B cell (primary cell): ENCODE data around the gene MAPK10. TPM values are rescaled to one million over a fixed set of nuclear protein-coding genes. Genes with fewer than 3 reads are reported as not detected.

Source experiments
- ATAC-seq: fragments of 200-7000 bp; cut with Tn5 transposase; one replicate; pipeline ENCODE4 v1.10.0; 2021; ENCODE audit warnings: low read depth, mild to moderate bottlenecking, moderate number of reproducible peaks, moderate library complexity
- CTCF ChIA-PET: fragments of 350-600 bp; sonication (Branson Sonifier 250); formaldehyde crosslinking; loops from one replicate; lab custom pipeline; 2021; ENCODE audit warnings: antibody characterized with exemption, inconsistent platforms; lab: Charles Lee
- POLR2A ChIA-PET: fragments of 350-600 bp; sonication (Branson Sonifier 250); formaldehyde crosslinking; loops from one replicate; lab custom pipeline; 2021; ENCODE audit warnings: antibody characterized with exemption; lab: Charles Lee
- DNase-seq: peaks from one replicate; pipeline ENCODE4 v3.0.0; 2013
- H2AFZ ChIP-seq: 2 replicates; pipeline ENCODE4 v1.6.1; 2012; ENCODE audit warnings: mild to moderate bottlenecking, low read depth, low read length; ENCODE audit not compliant: insufficient read depth, poor library complexity, severe bottlenecking
- H3K27ac ChIP-seq, 2 donors: 1 replicate in 1 of 2; 2 replicates in 1 of 2; pipeline ENCODE4 v1.5.1; 2012 to 2013; ENCODE audit warnings: low read length in 2 of 2, mild to moderate bottlenecking in 2 of 2, moderate library complexity in 1 of 2
- H3K27me3 ChIP-seq, 4 experiments: fragments of 200-600 bp in 1 of 4; sonication (generic) in 1 of 4; replicated peaks in 1 of 4; 1 replicate in 2 of 4; 2 replicates in 2 of 4; pipeline versions ENCODE4 v1.6.1 to v1.7.0; 2013 to 2016; ENCODE audit warnings: low read length in 3 of 4, mild to moderate bottlenecking in 2 of 4, mixed read lengths in 1 of 4, moderate library complexity in 1 of 4; ENCODE audit not compliant: insufficient read depth in 4 of 4, control insufficient read depth in 3 of 4; ENCODE audit errors: control extremely low read depth in 1 of 4
- H3K36me3 ChIP-seq, 2 experiments: replicated peaks in 1 of 2; 1 replicate in 1 of 2; 2 replicates in 1 of 2; pipeline versions ENCODE4 v1.6.1 to v1.7.1; 2013; ENCODE audit warnings: low read length in 1 of 2; ENCODE audit not compliant: insufficient read depth in 2 of 2, control insufficient read depth in 1 of 2; ENCODE audit errors: control extremely low read depth in 1 of 2, extremely low read depth in 1 of 2
- H3K4me1 ChIP-seq, 2 donors: fragments of 200-600 bp in 1 of 2; sonication (generic) in 1 of 2; 1 replicate in 1 of 2; 2 replicates in 1 of 2; pipeline versions ENCODE4 v1.5.1 to v1.6.1; 2013 to 2017; ENCODE audit warnings: low read length in 2 of 2; ENCODE audit not compliant: control insufficient read depth in 2 of 2, insufficient read depth in 2 of 2
- H3K4me2 ChIP-seq: replicated peaks from 2 replicates; pipeline ENCODE3; 2012; ENCODE audit warnings: mild to moderate bottlenecking, low read depth, low read length; ENCODE audit not compliant: poor library complexity, severe bottlenecking
- H3K4me3 ChIP-seq, 5 experiments: fragments of 200-600 bp in 1 of 5; sonication (generic) in 1 of 5; 1 replicate in 3 of 5; 2 replicates in 2 of 5; pipeline versions ENCODE4 v1.5.1 to v1.7.0; 2011 to 2016; ENCODE audit warnings: low read length in 4 of 5, mild to moderate bottlenecking in 4 of 5, low read depth in 2 of 5, control low read depth in 1 of 5, moderate library complexity in 1 of 5; ENCODE audit not compliant: insufficient read depth in 1 of 5; ENCODE audit errors: control extremely low read depth in 1 of 5, extremely low read depth in 1 of 5
- H3K79me2 ChIP-seq: fragments of 200-600 bp; sonication (generic); one replicate; pipeline ENCODE4 v1.6.0; 2016; ENCODE audit warnings: low read length; ENCODE audit not compliant: control insufficient read depth, insufficient read depth
- H3K9ac ChIP-seq: fragments of 200-600 bp; sonication (generic); 2 replicates; pipeline ENCODE4 v1.6.1; 2017; ENCODE audit warnings: mild to moderate bottlenecking, low read length, moderate library complexity
- H3K9me3 ChIP-seq, 3 donors: one replicate each; pipeline versions ENCODE4 v1.6.1 to v1.7.1; 2013; ENCODE audit warnings: low read length in 2 of 3; ENCODE audit not compliant: control insufficient read depth in 2 of 3, insufficient read depth in 1 of 3; ENCODE audit errors: control extremely low read depth in 1 of 3
- H4K20me1 ChIP-seq: 2 replicates; pipeline ENCODE4 v1.6.0; 2012; ENCODE audit warnings: mild to moderate bottlenecking, low read length; ENCODE audit not compliant: insufficient read depth, control insufficient read depth, poor library complexity, severe bottlenecking
- H3K27ac Mint-ChIP-seq: one replicate; pipeline ENCODE4 v1.8.0; 2021; ENCODE audit warnings: mixed read lengths
- H3K27me3 Mint-ChIP-seq: one replicate; pipeline ENCODE4 v1.8.0; 2021; ENCODE audit warnings: mixed read lengths
- H3K4me1 Mint-ChIP-seq: one replicate; pipeline ENCODE4 v1.8.0; 2021; ENCODE audit warnings: mixed read lengths
- H3K4me3 Mint-ChIP-seq: one replicate; pipeline ENCODE4 v1.8.0; 2021; ENCODE audit warnings: mixed read lengths
- H3K9me3 Mint-ChIP-seq: one replicate; pipeline ENCODE4 v1.8.0; 2022; ENCODE audit warnings: mixed read lengths; ENCODE audit not compliant: insufficient read depth
- CTCF ChIP-seq: fragments of 200-600 bp; IDR thresholded peaks from one replicate; pipeline ENCODE4 v1.8.0; 2022; ENCODE audit warnings: antibody characterized with exemption, mild to moderate bottlenecking
- EZH2 ChIP-seq: IDR thresholded peaks from 2 replicates; pipeline ENCODE4 v1.6.1; 2012; ENCODE audit warnings: borderline replicate concordance, low read depth, mild to moderate bottlenecking, moderate library complexity, low read length; ENCODE audit not compliant: insufficient read depth, poor library complexity, severe bottlenecking
- WGBS: methylation state at CpG from one replicate; pipeline ENCODE4 v1.1.5; 2013; ENCODE audit warnings: missing lambda C conversion rate; ENCODE audit not compliant: insufficient coverage; 5-methylcytosine and 5-hydroxymethylcytosine counted together
- intact Hi-C: fragments of 100-400 bp; cut with micrococcal nuclease; formaldehyde crosslinking; loops from one replicate; pipeline ENCODE4 v1.10.0; 2022
- polyA plus RNA-seq: library from polyadenylated mRNA; depleted of rRNA; stranded (reverse); fragments of >200 nt; gene quantifications from 2 replicates; pipeline ENCODE4 v1.2.3, GENCODE V29; 2012
- total RNA-seq, 2 donors: library from RNA; stranded (reverse); fragments of 120-200 nt in 1 of 2; gene quantifications; 1 replicate in 1 of 2; 2 replicates in 1 of 2; pipeline versions ENCODE4 v1.2.3 to v1.2.4, GENCODE V29; 2013 to 2022

Gene MAPK10
- total and polyA plus RNA-seq, 2 donors (not counting 1 experiment from before 2014, with no cell fraction given) = 0.03 to 3.1 TPM

GRCh38 chr4:86386817-86387415 lies 27.1 kb upstream of the MAPK10 start:
- Mint-ChIP-seq H3K27me3 (peaks cover 14% of the 10 kb centered on the region), H3K9me3 (no peaks in the 10 kb centered on the region), H3K4me1 (peaks cover 3% of the 10 kb centered on the region), H3K4me3 (no peak overlapping the region), H3K27ac (no peak overlapping the region)
- no peaks in the 10 kb centered on the region for H3K9me3 ChIP-seq
- WGBS = 0% methylated on average over 1 of the region's 6 CpGs
- no peaks in the 10 kb centered on the region for H3K79me2 ChIP-seq
- no peak overlapping the region for H2AFZ ChIP-seq
- H4K20me1 ChIP-seq = no peaks in the 10 kb centered on the region
- no peak overlapping the region for H3K27ac ChIP-seq
- TF ChIP-seq EZH2 = no peak
- TF ChIP-seq CTCF = no peak
- H3K4me3 ChIP-seq = no peak overlapping the region
- intact Hi-C loops = no loop called here
- H3K4me1 ChIP-seq = peaks cover 0 to 4% of the 10 kb centered on the region in 2 donors
- no peak overlapping the region for H3K4me2 ChIP-seq
- POLR2A ChIA-PET = no interaction called here
- H3K9ac ChIP-seq = no peak overlapping the region
- H3K27me3 ChIP-seq = peaks cover 0 to 3% (median 1%) of the 10 kb centered on the region in 4 experiments
- no peaks in the 10 kb centered on the region for H3K36me3 ChIP-seq
- ATAC-seq (no peak), DNase-seq (no peak)
- CTCF ChIA-PET = no interaction called here

DNA sequence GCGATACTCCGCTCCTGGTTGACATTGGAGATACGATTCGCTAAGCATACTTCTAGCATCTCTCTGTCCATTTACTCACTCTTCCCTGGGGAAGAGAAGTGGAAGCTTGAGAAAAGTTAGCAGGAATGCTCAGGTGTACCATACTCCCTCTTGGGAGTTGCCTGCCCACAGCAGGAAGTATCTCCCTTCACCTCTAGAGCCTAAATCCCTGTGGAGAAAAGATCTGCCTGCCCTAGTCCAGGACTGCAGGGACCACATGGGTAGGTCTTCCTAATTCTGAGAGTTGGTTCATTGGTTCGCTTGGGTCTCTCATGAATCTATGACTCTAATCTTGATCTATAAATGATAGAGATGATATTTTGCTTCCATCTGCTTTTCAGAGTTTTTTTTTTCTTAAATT lies 26.3 kb upstream of the MAPK10 start:
- H4K20me1 ChIP-seq = no peaks in the 10 kb centered on the region
- no peak overlapping the region for H3K9ac ChIP-seq
- H3K4me2 ChIP-seq = no peak overlapping the region
- H3K36me3 ChIP-seq = no peaks in the 10 kb centered on the region
- POLR2A ChIA-PET = no interaction called here
- Mint-ChIP-seq H3K9me3 (no peaks in the 10 kb centered on the region), H3K27ac (no peak overlapping the region), H3K4me1 (peaks cover 3% of the 10 kb centered on the region), H3K27me3 (peaks cover 14% of the 10 kb centered on the region), H3K4me3 (no peak overlapping the region)
- H3K79me2 ChIP-seq = no peaks in the 10 kb centered on the region
- H3K27ac ChIP-seq = no peak overlapping the region
- TF ChIP-seq CTCF = no peak
- TF ChIP-seq EZH2 = no peak
- ATAC-seq = no peak
- WGBS = no CpG with 5 or more reads among the region's 5 CpGs
- peaks cover 0 to 4% of the 10 kb centered on the region in 2 donors for H3K4me1 ChIP-seq
- no peak for DNase-seq
- H3K9me3 ChIP-seq = no peaks in the 10 kb centered on the region
- peaks cover 0 to 4% (median 1%) of the 10 kb centered on the region in 4 experiments for H3K27me3 ChIP-seq
- intact Hi-C loops = no loop called here
- no peak overlapping the region for H2AFZ ChIP-seq
- H3K4me3 ChIP-seq = no peak overlapping the region
- CTCF ChIA-PET = no interaction called here
